Measurements from ENCODE around the gene TULP1. TPM values are rescaled to one million over a fixed set of nuclear protein-coding genes. Genes with fewer than 3 reads are reported as not detected.
A peak's percentile ranks its signal among the peaks of the same experiment; 100 is the strongest.

Gene TULP1
- total RNA-seq, 1 experiment from 2014 or later: not detected

GRCh38 chr6:35492974-35493284 lies 19.8 kb downstream of the TULP1 start:
- Histone ChIP-seq H3K36me3 (ENCODE audit: insufficient read depth, low read length, poor library complexity, severe bottlenecking) (no peaks in the 10 kb centered on the region), H3K4me3 (ENCODE audit: low read depth, low read length, poor library complexity, severe bottlenecking) (no peak overlapping the region), H3K4me1 (ENCODE audit: insufficient read depth, low read length, poor library complexity, severe bottlenecking) (peaks cover 65% of the 10 kb centered on the region), H3K9me3 (ENCODE audit: low read depth, low read length, poor library complexity, severe bottlenecking) (no peaks in the 10 kb centered on the region), H3K27me3 (replicated peaks; ENCODE audit: insufficient read depth, low read depth, low read length, poor library complexity) (no peaks in the 10 kb centered on the region), H3K27ac (ENCODE audit: low read depth, low read length, poor library complexity, severe bottlenecking) (no peak overlapping the region)
- ChIA-PET POLR2A (ENCODE audit: low non-redundant PET) (no interaction called here), CTCF (no interaction called here)
- no peak for DNase-seq (ENCODE audit: low spot score)
- no TSS peak for BruUV-seq (replicated peaks)
- TF ChIP-seq, protein P1, sequence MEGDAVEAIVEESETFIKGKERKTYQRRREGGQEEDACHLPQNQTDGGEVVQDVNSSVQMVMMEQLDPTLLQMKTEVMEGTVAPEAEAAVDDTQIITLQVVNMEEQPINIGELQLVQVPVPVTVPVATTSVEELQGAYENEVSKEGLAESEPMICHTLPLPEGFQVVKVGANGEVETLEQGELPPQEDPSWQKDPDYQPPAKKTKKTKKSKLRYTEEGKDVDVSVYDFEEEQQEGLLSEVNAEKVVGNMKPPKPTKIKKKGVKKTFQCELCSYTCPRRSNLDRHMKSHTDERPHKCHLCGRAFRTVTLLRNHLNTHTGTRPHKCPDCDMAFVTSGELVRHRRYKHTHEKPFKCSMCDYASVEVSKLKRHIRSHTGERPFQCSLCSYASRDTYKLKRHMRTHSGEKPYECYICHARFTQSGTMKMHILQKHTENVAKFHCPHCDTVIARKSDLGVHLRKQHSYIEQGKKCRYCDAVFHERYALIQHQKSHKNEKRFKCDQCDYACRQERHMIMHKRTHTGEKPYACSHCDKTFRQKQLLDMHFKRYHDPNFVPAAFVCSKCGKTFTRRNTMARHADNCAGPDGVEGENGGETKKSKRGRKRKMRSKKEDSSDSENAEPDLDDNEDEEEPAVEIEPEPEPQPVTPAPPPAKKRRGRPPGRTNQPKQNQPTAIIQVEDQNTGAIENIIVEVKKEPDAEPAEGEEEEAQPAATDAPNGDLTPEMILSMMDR (conservative IDR thresholded peaks at IDR 0.05; ENCODE audit: low read depth, low read length): no peak
- TF ChIP-seq EZH2 (IDR thresholded peaks at IDR 0.05; ENCODE audit: borderline replicate concordance, low read depth, low read length, poor library complexity, severe bottlenecking): no peak
- intact Hi-C loops (cut with micrococcal nuclease; ENCODE audit: unreplicated experiment): no loop called here

DNA sequence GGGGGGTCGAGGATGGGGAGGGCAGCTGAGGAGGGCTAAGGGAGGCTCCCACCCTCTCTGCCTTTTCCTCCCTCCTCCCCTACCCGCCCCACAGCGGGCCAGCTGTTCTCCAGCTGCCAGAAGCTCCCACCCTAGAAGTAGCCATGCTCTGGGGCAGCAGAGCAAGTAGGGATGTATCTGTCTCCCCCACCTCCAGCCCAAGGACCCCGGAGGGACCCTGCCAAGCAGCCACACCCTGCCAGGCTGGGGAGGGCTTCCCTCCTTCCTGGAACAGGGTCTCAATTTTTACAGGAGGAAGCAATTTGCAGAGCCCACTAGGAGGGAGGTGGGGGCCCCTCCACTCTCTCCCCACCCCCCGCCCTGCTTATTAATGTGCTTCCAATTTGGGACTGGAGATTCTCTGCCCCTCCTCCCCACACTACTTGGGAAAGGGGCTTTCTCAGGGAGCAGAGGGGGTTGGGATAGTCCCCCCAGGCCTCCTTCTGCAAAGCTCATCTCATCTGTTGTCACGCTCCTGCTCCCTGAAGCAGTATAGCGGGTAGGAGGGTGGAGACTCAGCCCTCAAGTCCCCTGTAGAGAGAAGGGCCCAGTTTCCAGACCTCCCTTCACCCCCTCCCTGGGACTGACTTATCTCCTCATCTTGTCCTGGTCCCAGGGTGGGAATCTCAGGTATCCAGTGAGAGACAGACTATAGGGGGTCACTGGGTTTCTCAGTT lies 20.3 kb downstream of the TULP1 start:
- CTCF ChIA-PET: no interaction called here
- BruUV-seq (replicated peaks): no TSS peak
- intact Hi-C loops (cut with micrococcal nuclease; ENCODE audit: unreplicated experiment): no loop called here
- Histone ChIP-seq H3K4me3 (ENCODE audit: low read depth, low read length, poor library complexity, severe bottlenecking) (no peak overlapping the region), H3K27me3 (replicated peaks; ENCODE audit: insufficient read depth, low read depth, low read length, poor library complexity) (no peaks in the 10 kb centered on the region), H3K9me3 (ENCODE audit: low read depth, low read length, poor library complexity, severe bottlenecking) (no peaks in the 10 kb centered on the region), H3K4me1 (ENCODE audit: insufficient read depth, low read length, poor library complexity, severe bottlenecking) (peaks cover 62% of the 10 kb centered on the region), H3K27ac (ENCODE audit: low read depth, low read length, poor library complexity, severe bottlenecking) (peak overlapping the region; percentile 71), H3K36me3 (ENCODE audit: insufficient read depth, low read length, poor library complexity, severe bottlenecking) (no peaks in the 10 kb centered on the region)
- POLR2A ChIA-PET (ENCODE audit: low non-redundant PET): no interaction called here
- TF ChIP-seq EZH2 (IDR thresholded peaks at IDR 0.05; ENCODE audit: borderline replicate concordance, low read depth, low read length, poor library complexity, severe bottlenecking): no peak
- TF ChIP-seq, protein P1 (conservative IDR thresholded peaks at IDR 0.05; ENCODE audit: low read depth, low read length): no peak
- no peak for DNase-seq (ENCODE audit: low spot score)

DNA sequence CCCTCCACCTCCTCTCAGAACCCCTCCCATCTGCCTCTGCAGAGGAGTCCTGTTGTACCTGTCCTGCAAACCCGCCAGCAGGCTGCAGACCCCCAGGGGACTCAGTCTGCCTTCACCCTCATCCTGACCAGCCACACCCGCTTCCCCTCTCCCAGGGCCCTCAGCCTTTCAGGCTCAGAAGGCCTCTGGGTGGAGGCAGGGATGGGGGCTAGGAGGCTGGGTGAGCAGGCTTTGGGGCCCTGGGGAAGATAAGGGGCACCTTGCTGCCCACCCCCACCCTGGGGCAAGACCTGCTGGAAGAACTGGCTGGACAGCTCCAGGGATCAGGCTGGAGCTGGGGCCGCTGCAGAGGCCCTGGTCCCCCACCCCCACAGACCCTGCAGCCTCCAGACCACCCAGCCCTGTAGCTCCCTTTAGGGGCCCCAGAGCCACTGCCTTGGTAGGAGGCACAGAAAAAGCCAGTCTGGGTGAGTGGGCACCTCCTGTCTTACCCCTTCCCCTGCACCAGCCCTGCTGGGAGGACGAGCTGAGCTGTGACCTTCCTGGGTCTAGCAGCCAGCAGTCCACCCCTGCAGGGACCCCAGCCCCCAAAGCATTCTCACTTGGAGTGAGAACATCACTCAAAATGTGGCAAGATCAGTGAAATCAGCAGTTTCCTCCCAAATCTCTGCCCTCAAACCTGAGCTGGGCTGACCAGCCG lies 21.0 kb downstream of the TULP1 start:
- H3K27ac ChIP-seq (ENCODE audit: low read depth, low read length, poor library complexity, severe bottlenecking): peak overlapping the region; percentile 71
- CTCF ChIA-PET: interaction anchor here (0.5 kb wide), 1 partner anchor 27 kb away, joined by 10 read pairs; no protein-coding TSS in a partner anchor
- H3K4me1 ChIP-seq (ENCODE audit: insufficient read depth, low read length, poor library complexity, severe bottlenecking): peaks cover 60% of the 10 kb centered on the region
- TF ChIP-seq, protein P1 (conservative IDR thresholded peaks at IDR 0.05; ENCODE audit: low read depth, low read length): no peak
- no peak for TF ChIP-seq EZH2 (IDR thresholded peaks at IDR 0.05; ENCODE audit: borderline replicate concordance, low read depth, low read length, poor library complexity, severe bottlenecking)
- H3K9me3 ChIP-seq (ENCODE audit: low read depth, low read length, poor library complexity, severe bottlenecking): no peaks in the 10 kb centered on the region
- no TSS peak for BruUV-seq (replicated peaks)
- H3K27me3 ChIP-seq (replicated peaks; ENCODE audit: insufficient read depth, low read depth, low read length, poor library complexity): no peaks in the 10 kb centered on the region
- intact Hi-C loops (cut with micrococcal nuclease; ENCODE audit: unreplicated experiment): no loop called here
- DNase-seq (ENCODE audit: low spot score): no peak
- POLR2A ChIA-PET (ENCODE audit: low non-redundant PET): no interaction called here
- H3K4me3 ChIP-seq (ENCODE audit: low read depth, low read length, poor library complexity, severe bottlenecking): no peak overlapping the region
- H3K36me3 ChIP-seq (ENCODE audit: insufficient read depth, low read length, poor library complexity, severe bottlenecking): no peaks in the 10 kb centered on the region

All from A673 (cell line).